Measurements from ENCODE around the gene TSHZ2.
"Not testable (repeated sequence)": the region's sequence is repeated elsewhere in the genome, so short reads cannot be mapped to it uniquely, and the experiment has no call there.

TSHZ2 gene

DNA sequence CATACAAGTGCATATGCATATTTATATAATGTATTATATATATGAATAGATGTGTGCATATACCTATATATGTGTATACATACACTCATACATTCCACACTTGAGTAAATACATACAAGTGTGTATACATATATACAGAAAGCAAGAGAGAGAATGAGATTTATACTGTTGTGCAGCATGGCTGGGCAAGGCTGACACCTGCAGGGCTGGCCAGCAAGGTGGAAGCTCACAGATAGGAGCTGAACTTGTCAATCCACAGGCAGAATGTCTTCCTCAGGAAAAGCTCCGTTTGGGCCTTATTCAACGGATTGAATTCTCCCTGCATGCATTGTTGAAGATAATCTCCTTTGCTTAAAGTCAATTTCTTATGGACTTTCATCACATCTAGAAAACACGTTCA lies 364.7 kb downstream of the TSHZ2 start:
- DNase-seq, result no peak

- no peak for DNase-seq
Observed at GRCh38 chr20:53337390-53338101, 365.4 kb downstream of the TSHZ2 start.

DNA sequence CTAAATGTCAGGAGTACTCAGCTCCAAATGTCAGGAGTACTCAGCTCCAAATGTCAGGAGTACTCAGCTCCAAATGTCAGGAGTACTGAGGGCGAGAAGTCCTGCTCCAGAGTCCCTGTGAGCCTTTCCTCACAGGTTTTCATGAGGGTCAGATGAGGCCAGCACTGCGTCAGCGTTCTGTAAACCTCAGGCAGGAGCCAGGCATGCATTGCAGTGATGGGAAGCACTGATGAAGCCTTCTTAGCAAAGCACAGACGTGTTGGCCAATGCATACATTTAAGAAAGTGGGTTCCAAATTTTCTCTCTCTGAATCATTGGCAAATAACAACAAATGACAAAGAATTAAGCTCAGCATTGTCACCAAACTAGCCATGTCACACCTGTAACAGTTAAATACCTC lies 366.6 kb downstream of the TSHZ2 start:
- DNase-seq, result no peak

- no peak for DNase-seq
Observed at GRCh38 chr20:53342429-53342828, 370.3 kb downstream of the TSHZ2 start.

- DNase-seq, result no peak
Observed at GRCh38 chr20:53343448-53343847, 371.3 kb downstream of the TSHZ2 start.

- DNase-seq, result no peak
Observed at GRCh38 chr20:53344891-53345290, 372.7 kb downstream of the TSHZ2 start.

GRCh38 chr20:53345536-53346334 lies 373.6 kb downstream of the TSHZ2 start:
- peak in 1 of 56 donors; percentile 18 for DNase-seq

- no peak for DNase-seq
Observed at GRCh38 chr20:53346335-53346648, 374.1 kb downstream of the TSHZ2 start.

- DNase-seq, result no peak
Observed at GRCh38 chr20:53349730-53350129, 377.6 kb downstream of the TSHZ2 start.

DNA sequence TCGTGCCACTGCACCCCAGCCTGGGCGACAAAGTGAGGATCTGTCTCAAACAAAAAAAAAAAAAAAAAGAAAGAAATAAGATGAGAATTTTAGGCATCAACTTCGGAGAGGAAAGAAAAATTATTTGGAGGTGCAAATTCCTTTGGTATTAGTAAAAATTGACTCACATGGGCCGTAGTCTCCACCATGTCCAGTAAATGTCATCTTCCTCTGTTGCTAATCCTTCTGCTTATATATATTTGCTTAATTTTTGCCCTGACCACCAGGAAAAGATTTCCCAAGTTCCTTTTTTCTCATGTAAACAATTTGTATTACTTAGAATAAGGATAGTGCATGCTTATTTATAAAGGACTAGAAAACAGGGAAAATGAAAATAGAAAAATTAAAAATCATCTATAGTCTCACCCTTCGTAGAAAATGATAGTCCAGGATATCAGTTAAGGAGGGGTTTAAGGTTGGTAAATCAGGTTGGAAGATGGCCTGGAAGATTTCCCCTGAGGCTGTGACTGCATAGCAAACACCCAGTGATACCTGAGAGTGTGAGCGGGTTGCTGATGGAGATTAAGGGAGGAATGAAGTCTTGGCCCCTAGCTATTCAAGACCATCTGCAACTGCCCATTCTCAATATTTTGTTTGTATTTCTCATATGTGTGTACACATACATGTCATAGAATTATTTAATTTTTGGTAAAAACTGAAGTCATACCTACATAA lies 380.7 kb downstream of the TSHZ2 start:
- no peak for DNase-seq

DNA sequence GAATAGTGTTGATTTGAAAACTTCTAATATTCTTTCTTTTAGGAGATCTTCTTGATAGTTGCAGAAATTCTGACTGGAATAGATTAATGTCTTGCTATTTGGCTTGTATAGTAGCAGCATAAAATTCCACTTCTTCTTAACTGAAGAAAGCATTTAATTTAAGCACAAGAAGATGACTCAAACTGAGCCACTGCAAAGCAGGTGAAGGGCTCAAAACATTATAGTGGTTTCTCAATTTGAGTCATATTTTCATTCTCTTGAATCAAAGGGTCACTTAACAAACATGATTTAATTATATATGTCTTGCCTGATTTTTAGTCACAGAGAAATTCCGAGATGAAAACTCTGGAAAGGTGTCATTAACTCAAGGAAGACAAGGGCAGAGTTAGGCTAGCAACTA lies 382.2 kb downstream of the TSHZ2 start:
- DNase-seq, result no peak

GRCh38 chr20:53355790-53356189 lies 383.6 kb downstream of the TSHZ2 start:
- no peak for DNase-seq

- DNase-seq, result no peak
Observed at GRCh38 chr20:53359425-53359824, 387.3 kb downstream of the TSHZ2 start.

DNA sequence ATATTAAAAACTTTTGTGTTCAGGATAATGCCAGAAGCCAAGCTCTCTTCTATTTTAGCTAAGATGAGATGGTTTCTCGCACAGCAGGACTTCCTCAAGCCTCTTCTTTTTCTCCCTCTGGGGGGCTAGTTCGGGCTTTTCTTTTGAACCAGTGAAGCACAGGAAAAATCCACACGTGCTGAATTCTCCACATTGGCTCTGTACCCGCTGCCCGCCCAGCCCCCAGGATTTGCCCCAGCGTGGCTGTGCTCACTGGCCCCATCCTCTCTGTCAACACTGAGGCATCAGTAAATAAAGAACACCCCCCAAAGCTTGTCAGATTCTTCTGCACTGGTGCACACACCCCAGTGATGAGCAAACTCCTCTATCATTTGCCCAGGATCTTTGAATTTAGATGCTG lies 388.7 kb downstream of the TSHZ2 start:
- DNase-seq, result no peak

DNA sequence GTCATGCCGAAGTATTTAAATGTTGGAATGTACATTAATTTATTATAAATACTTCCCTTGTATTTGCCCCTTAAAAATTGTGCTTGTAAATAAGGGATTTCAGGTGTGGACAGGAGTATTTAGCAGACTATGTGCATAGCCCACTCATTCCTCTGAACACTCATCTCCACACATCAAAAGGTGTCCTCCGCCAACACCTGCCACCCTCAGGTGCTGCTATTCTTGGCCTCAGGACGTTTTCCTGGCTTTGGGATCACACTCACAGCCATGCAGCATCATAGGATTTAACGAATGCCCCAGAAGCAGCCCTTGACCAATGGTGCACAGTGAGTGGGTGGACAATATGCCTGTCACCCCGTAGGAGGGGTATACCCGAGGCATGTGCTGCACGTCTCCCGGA lies 390.6 kb downstream of the TSHZ2 start:
- DNase-seq, result no peak

DNA sequence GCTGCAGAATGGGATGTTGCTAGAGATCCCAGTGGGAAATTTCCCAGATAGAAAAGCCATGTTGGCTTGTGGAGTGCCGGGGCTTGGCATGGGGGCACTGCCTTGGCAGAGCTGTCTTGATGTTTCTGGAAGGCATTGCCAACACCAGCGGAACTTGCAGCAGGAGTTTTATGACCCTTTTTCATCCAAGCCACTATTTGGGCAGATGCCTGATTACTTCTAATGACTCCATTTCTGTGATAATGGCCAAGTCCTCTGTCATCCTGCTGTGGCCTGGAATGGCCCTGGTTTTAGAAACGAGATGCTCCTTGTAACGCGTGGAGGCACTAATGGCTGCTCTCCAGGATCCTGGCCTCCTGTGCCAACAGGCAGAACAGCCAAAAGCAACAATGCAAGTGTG lies 392.5 kb downstream of the TSHZ2 start:
- peak in 8 of 56 donors; percentile 5 to 48 (median 26) for DNase-seq

DNA sequence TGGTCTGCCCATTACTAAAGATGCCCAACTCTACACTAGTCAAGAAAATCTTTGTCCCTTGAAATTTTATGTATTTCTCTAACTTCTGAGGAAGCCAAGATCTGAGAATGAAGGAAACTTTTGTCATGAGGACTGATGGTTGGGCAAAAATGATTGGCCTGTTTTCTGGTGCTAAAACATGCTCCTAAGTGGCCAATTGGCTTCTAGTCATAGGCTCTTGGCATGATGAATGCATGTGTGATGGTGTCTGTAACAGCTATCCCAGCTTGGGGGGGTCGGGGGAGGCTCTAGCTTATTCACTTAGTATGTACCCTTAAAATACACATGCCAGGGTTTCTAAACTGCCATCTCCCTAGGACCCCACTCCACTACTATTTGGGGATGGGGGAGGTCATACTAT lies 392.9 kb downstream of the TSHZ2 start:
- no peak for DNase-seq

- no peak for DNase-seq
Observed at GRCh38 chr20:53365539-53366075, 393.4 kb downstream of the TSHZ2 start.

DNA sequence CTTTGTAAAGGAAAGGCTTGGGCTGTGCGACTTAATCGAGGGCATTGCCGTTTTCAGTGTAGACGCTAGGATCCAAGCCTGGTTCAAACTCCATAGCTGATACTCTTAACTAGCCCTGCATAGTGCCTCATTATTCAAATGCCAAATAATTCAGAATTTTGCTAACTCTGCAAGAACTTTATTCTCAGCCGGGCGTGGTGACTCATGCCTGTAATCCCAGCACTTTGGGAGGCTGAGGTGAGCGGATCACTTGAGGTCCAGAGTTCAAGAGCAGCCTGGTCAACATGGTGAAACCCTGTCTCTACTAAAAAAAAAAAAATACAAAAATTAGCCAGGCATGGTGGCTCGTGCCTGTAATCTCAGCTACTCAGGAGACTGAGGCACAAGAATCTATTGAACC lies 394.8 kb downstream of the TSHZ2 start:
- DNase-seq, result not testable (repeated sequence)

- no peak for DNase-seq
Observed at GRCh38 chr20:53369871-53370270, 397.7 kb downstream of the TSHZ2 start.

DNA sequence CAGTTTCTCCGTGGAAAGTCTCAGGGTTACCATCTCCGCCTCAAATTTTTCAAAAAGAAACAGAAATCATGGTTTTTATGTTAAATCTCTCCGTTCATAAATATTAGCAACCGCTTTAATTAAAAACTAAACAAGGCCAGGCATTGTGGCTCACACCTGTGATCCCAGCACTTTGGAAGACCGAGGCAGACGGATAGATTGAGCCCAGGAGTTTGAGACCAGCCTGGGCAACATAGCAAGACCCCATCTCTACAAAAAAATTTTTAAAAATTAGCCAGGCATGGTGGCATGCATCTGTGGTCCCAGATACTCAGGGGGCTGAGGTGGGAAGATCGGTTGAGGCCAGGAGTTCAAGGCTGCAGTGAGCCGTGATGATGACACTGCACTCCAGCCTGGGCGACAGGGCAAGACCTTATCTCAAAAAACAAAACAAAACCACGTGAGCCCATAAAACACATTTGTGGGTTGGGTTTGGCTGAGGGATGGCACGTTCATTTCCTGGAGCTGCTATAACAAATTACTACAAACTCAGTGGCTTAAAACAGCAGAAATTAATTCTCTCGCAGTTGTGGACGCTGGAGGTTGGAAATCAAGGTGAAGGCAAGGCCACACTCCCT lies 398.3 kb downstream of the TSHZ2 start:
- no peak for DNase-seq

DNA sequence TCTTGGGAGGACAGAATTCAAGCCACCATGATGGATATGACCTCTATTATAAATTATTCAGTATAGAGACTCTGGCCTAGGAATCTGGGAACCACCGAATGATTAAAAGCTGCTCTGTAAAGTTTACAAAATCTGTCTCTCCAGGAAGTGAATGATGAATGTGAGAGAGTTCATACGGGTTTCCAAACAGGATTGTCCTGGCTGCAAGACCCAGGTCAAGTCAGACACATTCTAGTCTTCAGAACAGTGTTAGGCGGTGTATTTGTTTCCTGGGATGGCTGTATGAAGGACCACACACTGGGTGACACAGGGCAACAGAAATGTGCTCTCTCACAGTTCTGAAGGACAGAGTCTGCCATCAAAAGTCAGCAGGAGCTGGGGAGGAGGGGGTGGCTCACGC lies 399.1 kb downstream of the TSHZ2 start:
- no peak for DNase-seq
